HCT116 (cell line): ENCODE results near the gene TMEM41A. TPM values are rescaled to one million over a fixed set of nuclear protein-coding genes. Genes with fewer than 3 reads are reported as not detected.

Experiments
- ATAC-seq: fragments of 200-7000 bp; cut with Tn5 transposase; 2 replicates; pipeline ENCODE4 v1.9.1; 2020; ENCODE audit warnings: mild to moderate bottlenecking, moderate library complexity
- BruUV-seq: library from RNA; stranded (reverse); fragments of 400-500 nt; replicated peaks from 2 replicates; lab custom pipeline; 2021; lab: Mats Ljungman, UMichigan
- CTCF ChIA-PET: fragments of 300-600 bp; sonication (Branson Sonifier 250); formaldehyde crosslinking; loops from one replicate; lab custom pipeline; 2021; ENCODE audit warnings: antibody characterized with exemption; lab: Charles Lee
- POLR2A ChIA-PET: fragments of 300-600, 350-600 bp; sonication (Branson Sonifier 250); formaldehyde crosslinking; loops from one replicate; lab custom pipeline; 2021; ENCODE audit warnings: antibody characterized with exemption; lab: Charles Lee
- RAD21 ChIA-PET, 2 experiments: fragments of 300-600 bp; sonication (Branson Sonifier 250); formaldehyde crosslinking; loops; one replicate each; lab custom pipeline; 2023; ENCODE audit warnings: low total read pairs in 2 of 2; ENCODE audit not compliant: uncharacterized antibody in 2 of 2, unreplicated experiment in 2 of 2, low non-redundant PET in 1 of 2; lab: Charles Lee
- DNase-seq: peaks from one replicate; pipeline ENCODE4 v3.0.0-alpha.2; 2010; ENCODE audit warnings: low read depth, low spot score
- H2AFZ ChIP-seq: fragments of 200-600 bp; shearing (Covaris generic), sonication (generic); 2 replicates; pipeline ENCODE4 v1.6.1; 2017; ENCODE audit warnings: low read depth, mixed run types, mixed read lengths, antibody characterized with exemption, low read length; ENCODE audit not compliant: poor library complexity, severe bottlenecking
- H3K27ac ChIP-seq: 2 replicates; pipeline ENCODE4 v1.5.1; 2012; ENCODE audit warnings: low read depth, low read length
- H3K27me3 ChIP-seq: fragments of 200-600 bp; sonication (generic); 2 replicates; pipeline ENCODE4 v1.6.1; 2016; ENCODE audit warnings: mixed run types, low read length, mixed read lengths; ENCODE audit not compliant: insufficient read depth
- H3K36me3 ChIP-seq, 2 experiments: fragments of 200-500 bp in 1 of 2; fragments of 200-600 bp in 1 of 2; sonication (Bioruptor generic) in 1 of 2; sonication (generic) in 1 of 2; 2 replicates each; pipeline versions ENCODE4 v1.5.1 to v1.6.1; 2014 to 2016; ENCODE audit warnings: low read length in 2 of 2, inconsistent platforms in 1 of 2, mixed read lengths in 1 of 2, mixed run types in 1 of 2; ENCODE audit not compliant: insufficient read depth in 2 of 2, control insufficient read depth in 1 of 2
- H3K4me1 ChIP-seq, 2 experiments: fragments of 200-600 bp in 1 of 2; sonication (generic) in 1 of 2; 2 replicates each; pipeline versions ENCODE4 v1.5.1 to v1.6.1; 2012 to 2017; ENCODE audit warnings: low read length in 2 of 2, inconsistent platforms in 1 of 2, mild to moderate bottlenecking in 1 of 2, mixed read lengths in 1 of 2, mixed run types in 1 of 2, moderate library complexity in 1 of 2; ENCODE audit not compliant: insufficient read depth in 2 of 2, control insufficient read depth in 1 of 2
- H3K4me2 ChIP-seq: fragments of 200-600 bp; sonication (generic); 2 replicates; pipeline ENCODE4 v1.6.1; 2017; ENCODE audit warnings: mixed run types, low read length, mixed read lengths
- H3K4me3 ChIP-seq, 2 experiments: fragments of 200-600 bp in 1 of 2; sonication (generic) in 1 of 2; replicated peaks in 1 of 2; 2 replicates each; pipeline ENCODE4 v1.5.1; 2011 to 2016; ENCODE audit warnings: low read length in 2 of 2, control low read depth in 1 of 2, low read depth in 1 of 2, mild to moderate bottlenecking in 1 of 2, mixed read lengths in 1 of 2, mixed run types in 1 of 2
- H3K79me2 ChIP-seq: fragments of 200-600 bp; sonication (generic); 2 replicates; pipeline ENCODE4 v1.6.1; 2017; ENCODE audit warnings: mild to moderate bottlenecking, mixed run types, low read length, moderate library complexity, mixed read lengths; ENCODE audit not compliant: insufficient read depth
- H3K9ac ChIP-seq: fragments of 200-600 bp; sonication (generic); 2 replicates; pipeline ENCODE4 v1.6.1; 2016; ENCODE audit warnings: low read length, mixed read lengths
- H3K9me2 ChIP-seq: fragments of 200-600 bp; sonication (generic), shearing (Covaris generic); 2 replicates; pipeline ENCODE4 v1.6.1; 2017; ENCODE audit warnings: mixed run types, mild to moderate bottlenecking, moderate library complexity; ENCODE audit not compliant: insufficient read depth
- H3K9me3 ChIP-seq, 2 experiments: fragments of 200-500 bp in 1 of 2; fragments of 200-600 bp in 1 of 2; sonication (Bioruptor generic) in 1 of 2; sonication (generic) in 1 of 2; 2 replicates each; pipeline ENCODE4 v1.6.1; 2014 to 2017; ENCODE audit warnings: low read length in 2 of 2, mixed read lengths in 2 of 2, inconsistent platforms in 1 of 2, low read depth in 1 of 2, mild to moderate bottlenecking in 1 of 2, mixed run types in 1 of 2, moderate library complexity in 1 of 2; ENCODE audit not compliant: control insufficient read depth in 1 of 2, insufficient read depth in 1 of 2
- H4K20me1 ChIP-seq: fragments of 200-600 bp; sonication (generic), shearing (Covaris generic); 2 replicates; pipeline ENCODE4 v1.6.1; 2017; ENCODE audit warnings: mixed run types, mild to moderate bottlenecking, moderate library complexity; ENCODE audit not compliant: insufficient read depth
- CEBPB ChIP-seq: IDR thresholded peaks from 2 replicates; pipeline ENCODE4 v1.6.1; 2012; ENCODE audit warnings: low read depth
- ELF1 ChIP-seq: IDR thresholded peaks from 2 replicates; pipeline ENCODE4 v1.6.1; 2012; ENCODE audit warnings: low read depth, borderline replicate concordance
- EZH2 ChIP-seq: fragments of 200-600 bp; sonication (generic); IDR thresholded peaks from 2 replicates; pipeline ENCODE4 v1.6.1; 2017; ENCODE audit warnings: antibody characterized with exemption, mixed run types
- EZH2phosphoT487 ChIP-seq: fragments of 200-600 bp; IDR thresholded peaks from 2 replicates; pipeline ENCODE4 v1.6.1; 2018; ENCODE audit warnings: antibody characterized with exemption, borderline replicate concordance
- JUND ChIP-seq: IDR thresholded peaks from 2 replicates; pipeline ENCODE4 v1.6.1; 2012
- MAX ChIP-seq: IDR thresholded peaks from 2 replicates; pipeline ENCODE4 v1.6.1; 2012
- RAD21 ChIP-seq: IDR thresholded peaks from 2 replicates; pipeline ENCODE4 v1.6.1; 2012; ENCODE audit warnings: low read depth, mild to moderate bottlenecking
- REST ChIP-seq: IDR thresholded peaks from 2 replicates; pipeline ENCODE4 v1.6.1; 2012; ENCODE audit warnings: low read depth
- SIN3A ChIP-seq: IDR thresholded peaks from 2 replicates; pipeline ENCODE4 v1.6.1; 2012; ENCODE audit warnings: low read depth
- intact Hi-C: fragments of 100-400 bp; cut with micrococcal nuclease; formaldehyde crosslinking; loops from 2 replicates; pipeline ENCODE4 v1.10.0; 2022
- total RNA-seq: library from RNA; stranded (reverse); gene quantifications from one replicate; pipeline ENCODE4 v1.2.1, GENCODE V29; 2021; ENCODE audit not compliant: unreplicated experiment

TMEM41A gene
- total RNA-seq, 1 experiment from 2014 or later: 25.4 TPM

- Histone ChIP-seq H3K9me2 (no peaks in the 10 kb centered on the region), H4K20me1 (no peaks in the 10 kb centered on the region), H2AFZ (no peak overlapping the region), H3K4me3 (no peak overlapping the region), H3K4me1 (peaks cover 23 to 26% of the 10 kb centered on the region in 2 experiments), H3K9ac (no peak overlapping the region), H3K4me2 (no peak overlapping the region), H3K27ac (no peak overlapping the region), H3K79me2 (no peaks in the 10 kb centered on the region), H3K9me3 (no peaks in the 10 kb centered on the region), H3K27me3 (no peaks in the 10 kb centered on the region), H3K36me3 (no peaks in the 10 kb centered on the region)
- intact Hi-C loops: no loop called here
- CTCF ChIA-PET: no interaction called here
- no peak for ATAC-seq
- BruUV-seq: no TSS peak
- RAD21 ChIA-PET: no interaction called here
- TF ChIP-seq ELF1 (no peak), MAX (no peak), JUND (no peak), EZH2phosphoT487 (no peak), RAD21 (no peak), EZH2 (no peak), SIN3A (no peak)
- POLR2A ChIA-PET: no interaction called here
- DNase-seq: no peak
Observed at GRCh38 chr3:185530856-185531255, 32.0 kb upstream of the TMEM41A start.

DNA sequence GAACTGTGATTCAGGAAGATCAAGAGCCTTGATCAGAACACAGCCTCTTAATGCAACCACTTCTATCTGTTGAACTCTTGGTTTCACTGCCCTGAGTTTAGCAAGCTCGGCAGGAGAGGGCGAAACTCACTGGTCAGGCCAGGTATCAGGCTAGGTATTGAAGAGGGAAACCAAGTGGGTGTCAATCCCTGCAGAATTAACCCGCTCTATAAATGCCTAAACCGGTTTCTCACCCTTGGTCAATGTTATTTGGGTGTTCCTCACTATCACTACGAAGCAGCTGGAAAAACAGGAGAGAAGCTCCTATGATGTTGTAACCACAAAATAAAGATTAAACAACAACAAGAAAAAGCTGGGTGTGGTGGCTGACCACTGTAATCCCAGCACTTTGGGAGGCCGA, 29.7 kb upstream of the TMEM41A start:
- Histone ChIP-seq H3K27ac (no peak overlapping the region), H2AFZ (no peak overlapping the region), H3K4me1 (peaks cover 23% of the 10 kb centered on the region in 2 experiments), H3K4me2 (peak overlapping the region; percentile 77), H3K9me2 (no peaks in the 10 kb centered on the region), H4K20me1 (no peaks in the 10 kb centered on the region), H3K27me3 (no peaks in the 10 kb centered on the region), H3K9ac (no peak overlapping the region), H3K36me3 (no peaks in the 10 kb centered on the region), H3K79me2 (no peaks in the 10 kb centered on the region), H3K4me3 (no peak overlapping the region), H3K9me3 (no peaks in the 10 kb centered on the region)
- ChIA-PET RAD21 (no interaction called here), CTCF (interaction anchor here (1.5 to 2.8 kb wide), 2 partner anchors 30 to 47 kb away, joined by 3 to 13 read pairs; no protein-coding TSS in a partner anchor), POLR2A (interaction anchor here (0.7 to 1.7 kb wide), 3 partner anchors 18 to 31 kb away, joined by 3 to 4 read pairs (median 4); partner anchors contain the start of gene TMEM41A)
- no TSS peak for BruUV-seq
- TF ChIP-seq CEBPB: 0 out of 2 replicates have a peak, but pooled peaks have one; percentile 18
- TF ChIP-seq REST: no peak
- ATAC-seq: no peak
- no peak for DNase-seq
- intact Hi-C loops: no loop called here
